CD4-positive, alpha-beta T cell treated with Interleukin-17A for 1 hour (primary cell): ENCODE results near the gene THRB.

Experiments
- DNase-seq: peaks from one replicate; pipeline ENCODE4 v3.0.0-alpha.2; 2020

Gene THRB

DNA sequence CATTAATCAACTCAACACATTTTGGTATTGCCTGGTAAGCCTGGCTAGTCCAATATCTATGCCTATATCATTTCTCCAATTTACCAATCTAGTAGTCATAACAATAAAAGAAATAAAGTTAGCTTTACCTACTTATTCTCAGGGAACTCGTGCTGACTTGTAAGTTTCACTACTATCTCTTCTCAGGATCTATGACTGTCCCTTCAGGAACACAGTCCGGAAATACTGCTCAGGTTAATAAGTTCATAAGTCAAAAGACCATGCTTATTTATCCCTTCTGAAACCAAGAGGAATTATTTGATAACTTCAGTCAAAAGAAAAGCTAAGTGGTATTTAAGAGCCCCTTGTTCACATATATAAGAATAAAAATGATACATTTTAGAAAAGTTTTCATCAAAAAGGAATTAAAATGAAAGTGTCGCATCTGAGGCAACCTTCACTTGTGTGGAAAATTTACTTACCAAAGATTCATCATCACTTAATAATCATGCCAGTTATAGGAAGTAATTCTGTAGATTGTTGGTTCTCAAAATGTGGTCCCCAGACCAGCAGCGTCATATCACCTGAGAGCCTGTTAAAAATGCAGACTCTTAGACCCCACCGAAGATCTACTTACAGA, 15.5 kb upstream of the THRB start:
- no peak for DNase-seq

- no peak for DNase-seq
Measured at GRCh38 chr3:24508423-24508839, 13.8 kb upstream of the THRB start.

DNA sequence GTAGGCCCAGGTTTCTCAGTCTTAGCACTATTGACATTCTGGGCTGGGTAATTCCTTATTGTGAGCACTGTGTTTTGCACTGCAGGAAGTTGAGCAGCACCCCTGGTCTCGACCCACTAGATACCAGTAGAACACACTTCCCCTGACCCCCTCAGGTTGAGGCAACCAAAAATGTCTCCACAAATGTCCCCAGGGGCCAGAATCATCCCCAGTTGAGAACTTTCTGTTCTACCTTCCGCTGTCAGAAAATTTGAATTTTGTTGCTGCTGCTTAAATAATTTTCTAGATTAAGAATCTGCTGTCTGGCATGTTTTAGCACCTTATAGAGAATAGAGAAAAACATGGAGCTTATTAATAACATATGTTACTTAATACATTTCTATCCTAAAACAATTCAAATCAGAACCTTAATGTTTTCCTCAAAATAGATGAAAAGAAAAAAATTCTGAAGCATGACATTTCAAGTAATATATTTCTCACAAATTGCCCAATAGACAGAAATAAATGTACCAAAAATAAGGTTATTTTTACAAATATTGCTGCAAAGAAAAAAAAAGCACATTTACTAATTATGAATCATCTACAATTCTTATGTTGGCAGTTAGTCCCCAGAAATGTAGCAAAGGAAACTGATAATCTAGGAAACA, 13.2 kb upstream of the THRB start:
- no peak for DNase-seq

GRCh38 chr3:24506966-24507775, 12.5 kb upstream of the THRB start:
- DNase-seq, result no peak

- DNase-seq, result no peak
Measured at GRCh38 chr3:24505691-24506550, 11.3 kb upstream of the THRB start.

DNA sequence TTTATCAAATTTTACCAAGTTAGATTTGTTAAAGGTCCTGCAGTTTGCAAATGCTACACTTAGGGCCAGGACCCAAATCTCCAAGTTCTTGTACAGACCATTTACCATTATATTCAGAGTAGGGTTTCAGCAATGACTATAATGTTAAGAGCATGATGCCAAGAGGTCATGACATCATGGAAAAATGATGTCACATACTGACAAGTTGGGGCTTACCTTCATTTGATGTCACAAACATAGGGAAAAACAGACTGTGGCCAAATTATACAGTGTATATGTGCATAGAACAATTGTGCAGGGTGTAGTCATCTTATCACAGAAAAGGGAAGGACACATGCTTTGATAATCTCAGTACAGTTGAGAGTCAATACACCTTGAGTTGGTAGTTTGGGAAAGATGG, 10.1 kb upstream of the THRB start:
- no peak for DNase-seq

- no peak for DNase-seq
Measured at GRCh38 chr3:24503616-24504113, 9.0 kb upstream of the THRB start.

GRCh38 chr3:24502690-24503089, 8.0 kb upstream of the THRB start:
- no peak for DNase-seq

DNA sequence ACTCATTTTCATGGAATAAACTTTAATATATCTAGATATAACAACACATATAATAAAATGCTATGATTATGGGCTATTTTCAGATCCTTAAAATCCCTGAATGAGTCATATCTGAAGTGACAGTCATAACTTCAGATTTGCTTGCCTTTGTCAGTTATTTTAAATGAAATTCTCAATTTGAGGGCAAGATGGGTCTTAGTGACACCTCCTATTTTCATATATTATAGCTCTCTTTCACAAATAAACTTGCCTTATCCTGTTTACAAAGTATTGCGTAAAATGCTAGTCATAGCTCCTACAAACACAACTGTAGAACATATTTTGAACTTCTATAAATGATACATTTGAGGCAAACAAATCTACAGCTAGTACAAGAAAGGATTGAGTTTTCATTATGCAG, 6.2 kb upstream of the THRB start:
- DNase-seq, result no peak

DNA sequence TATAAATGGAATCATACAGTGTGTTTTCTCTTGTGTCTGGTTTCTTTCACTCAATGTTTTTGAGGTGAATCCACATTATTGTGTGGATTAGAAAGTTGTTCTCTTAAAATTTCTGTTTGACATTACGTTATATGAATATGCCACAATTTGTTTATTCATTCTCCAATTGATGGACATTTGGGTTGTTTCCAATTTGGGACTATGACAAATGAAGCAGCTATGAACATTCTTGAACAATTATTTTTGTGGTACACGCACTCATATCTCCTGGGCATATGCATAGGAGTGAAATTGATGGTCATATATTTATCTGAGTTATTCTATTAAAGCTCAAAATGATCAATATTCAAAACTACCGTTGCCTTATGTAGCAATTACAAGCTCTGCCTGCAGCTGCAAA, 5.3 kb upstream of the THRB start:
- no peak for DNase-seq

- no peak for DNase-seq
Measured at GRCh38 chr3:24498796-24499195, 4.1 kb upstream of the THRB start.

DNA sequence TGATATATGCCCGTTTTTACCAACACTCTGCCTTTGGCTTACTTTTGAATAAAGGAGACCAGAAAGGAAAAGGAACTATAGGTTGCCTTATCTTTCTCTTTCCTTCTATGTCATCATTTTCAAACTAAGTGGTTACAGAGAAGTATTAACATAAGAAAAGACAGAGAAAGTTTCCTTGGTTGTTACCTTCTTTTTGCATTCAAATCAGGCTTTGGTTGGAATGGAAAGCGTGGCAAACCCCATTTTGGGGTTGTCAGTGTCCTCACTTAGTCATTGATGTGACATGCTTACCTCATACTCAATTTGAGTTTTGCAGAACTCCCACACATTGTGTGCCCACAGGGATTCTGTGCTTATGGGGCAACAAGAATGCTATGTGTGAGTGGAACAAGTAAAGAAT, 3.7 kb upstream of the THRB start:
- DNase-seq, result no peak

GRCh38 chr3:24497942-24498341, 3.3 kb upstream of the THRB start:
- DNase-seq, result no peak

- DNase-seq, result no peak
Measured at GRCh38 chr3:24496529-24497482, 2.2 kb upstream of the THRB start.

DNA sequence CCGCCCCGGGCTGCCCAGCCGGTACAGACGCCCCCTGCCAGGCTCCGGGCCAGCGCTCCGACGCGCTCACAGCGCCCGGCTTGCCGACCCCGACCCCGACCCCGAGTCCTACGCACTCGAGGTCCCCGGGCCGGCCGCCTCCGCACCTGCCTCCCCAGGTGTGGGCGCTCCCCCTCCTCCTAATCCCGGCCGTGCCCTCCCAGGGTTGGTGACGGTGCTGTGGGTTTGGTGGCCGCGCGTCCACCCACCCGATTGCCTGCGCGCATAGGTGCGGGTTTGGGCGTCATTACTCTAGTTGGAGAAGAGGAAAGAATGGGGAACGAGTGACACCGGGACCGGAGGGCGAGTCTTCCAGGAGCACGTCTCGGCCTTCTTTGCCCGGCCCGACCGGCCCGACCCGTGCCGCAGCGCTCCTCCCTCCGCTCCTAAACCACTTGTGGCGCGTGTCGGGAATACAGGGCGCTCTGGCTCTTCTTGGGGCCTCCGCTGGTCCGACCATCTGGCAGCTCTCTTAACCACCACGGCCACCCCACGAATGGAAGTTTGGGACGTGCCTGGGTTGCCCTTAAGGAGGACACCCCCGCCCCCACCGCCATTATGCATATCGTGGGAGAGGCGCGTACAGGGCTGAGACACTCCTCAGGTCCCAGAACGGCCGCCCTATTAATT, 810 bp upstream of the THRB start:
- no peak for DNase-seq

DNA sequence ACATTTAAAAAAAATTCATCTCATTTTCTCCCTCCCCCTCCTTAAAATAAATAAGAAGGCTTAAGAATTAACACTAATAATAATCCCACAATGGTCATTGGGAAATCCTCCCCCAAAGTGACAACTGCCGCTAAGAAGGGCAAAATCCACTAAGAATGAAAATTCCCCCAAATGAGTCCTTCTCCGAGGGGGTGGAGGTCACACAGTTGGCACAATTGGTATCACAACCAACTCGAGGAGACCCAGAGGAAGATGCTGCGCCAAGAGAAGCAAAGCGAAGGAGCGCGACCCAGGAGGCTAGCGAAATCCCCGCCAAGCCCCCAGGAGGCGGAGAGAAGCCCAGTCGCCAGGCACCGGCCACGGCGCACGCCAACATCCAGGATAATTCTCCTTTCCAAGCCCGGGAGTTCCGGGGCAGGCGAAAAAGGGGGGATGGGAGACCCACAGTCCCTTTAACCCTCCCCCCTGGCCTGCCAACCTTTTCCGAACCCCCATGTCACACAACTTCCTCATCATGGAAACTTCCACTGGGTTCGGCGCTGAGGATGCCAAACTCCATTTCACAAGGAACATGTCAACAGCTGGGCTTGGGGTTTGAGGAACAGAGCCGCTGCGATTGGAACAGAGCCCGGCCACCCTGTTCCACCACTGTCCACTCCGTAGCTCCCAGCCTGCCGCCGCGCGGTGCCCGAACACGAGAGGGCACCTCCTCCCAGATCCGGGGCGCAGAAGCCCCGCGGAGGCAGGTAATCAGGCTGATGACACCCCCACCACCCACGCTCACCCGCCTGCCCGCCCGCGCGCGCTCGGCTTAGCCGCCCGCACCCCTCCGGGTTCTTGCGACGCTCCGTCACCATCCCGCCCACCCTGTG, 668 bp downstream of the THRB start:
- DNase-seq, result no peak

DNA sequence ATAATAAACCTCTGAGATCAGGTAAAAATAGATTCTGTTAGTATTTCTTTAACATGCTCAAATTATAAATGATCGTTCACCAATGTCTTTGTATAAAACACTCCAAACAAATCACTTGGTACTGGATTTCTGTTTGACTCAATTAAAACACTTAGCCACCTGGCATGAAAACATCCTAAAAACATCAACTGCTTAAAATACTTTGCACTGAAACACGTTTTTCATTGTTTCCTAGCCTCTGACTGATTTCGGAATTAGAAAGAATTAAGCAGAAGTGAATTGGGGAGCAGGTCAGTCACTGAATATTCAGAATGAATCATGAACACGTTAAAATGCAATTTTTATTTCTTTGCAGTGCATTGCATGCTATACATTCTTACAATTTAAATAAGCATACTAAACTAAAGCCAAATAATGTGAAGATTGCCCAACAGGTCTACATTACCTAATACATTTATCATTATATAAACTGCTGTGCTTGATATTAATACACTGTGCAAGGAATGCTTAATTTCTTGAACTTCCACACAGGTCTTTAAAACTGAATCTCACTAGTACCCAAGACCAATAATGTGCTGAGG, 1.6 kb downstream of the THRB start:
- DNase-seq, result no peak

DNA sequence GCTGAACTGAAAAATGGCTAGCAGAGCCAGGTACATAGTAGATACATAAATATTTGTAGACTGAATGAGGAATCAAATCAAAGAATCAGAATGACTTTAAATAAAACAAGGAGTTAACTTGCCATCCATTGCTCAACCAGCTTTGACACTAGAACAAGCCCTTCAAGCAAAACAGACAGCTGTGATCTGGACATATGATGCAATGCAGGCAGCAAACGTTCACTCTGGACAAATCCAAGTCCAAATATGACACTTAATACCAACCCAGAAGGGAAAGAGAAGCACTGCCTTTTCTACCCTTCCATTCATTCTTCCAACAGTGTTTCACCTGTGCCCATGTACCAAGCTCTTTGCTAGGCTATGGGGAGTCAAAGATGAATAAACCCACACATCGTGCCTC, 4.5 kb downstream of the THRB start:
- no peak for DNase-seq

- DNase-seq, result no peak
Measured at GRCh38 chr3:24487325-24488262, 7.1 kb downstream of the THRB start.
